Mesenchymal stem cell (in vitro differentiated cells and primary cell): ENCODE results near the gene CA6.

ENCODE experiments used
- DNase-seq: peaks from one replicate; pipeline ENCODE4 v3.0.0-alpha.2; 2013
- H2AFZ ChIP-seq: one replicate; pipeline ENCODE4 v1.6.1; 2013; ENCODE audit warnings: low read depth, mild to moderate bottlenecking, control low read depth, inconsistent platforms, low read length, moderate library complexity
- H2AK5ac ChIP-seq: 2 replicates; pipeline ENCODE4 v1.6.1; 2013; ENCODE audit warnings: low read length, moderate library complexity, mild to moderate bottlenecking, inconsistent platforms; ENCODE audit not compliant: severe bottlenecking
- H2BK120ac ChIP-seq: one replicate; pipeline ENCODE4 v1.6.1; 2013; ENCODE audit warnings: low read depth, mild to moderate bottlenecking, inconsistent platforms, low read length, moderate library complexity
- H2BK12ac ChIP-seq, 2 experiments: one replicate each; pipeline ENCODE4 v1.6.1; 2013; ENCODE audit warnings: inconsistent platforms in 2 of 2, low read length in 2 of 2, mild to moderate bottlenecking in 2 of 2, moderate library complexity in 2 of 2, control low read depth in 1 of 2
- H2BK15ac ChIP-seq: one replicate; pipeline ENCODE4 v1.6.1; 2013; ENCODE audit warnings: mild to moderate bottlenecking, low read depth, inconsistent platforms; ENCODE audit not compliant: poor library complexity, severe bottlenecking
- H2BK5ac ChIP-seq: 2 replicates; pipeline ENCODE4 v1.6.1; 2013; ENCODE audit warnings: low read depth, mild to moderate bottlenecking, low read length, control low read depth, inconsistent platforms; ENCODE audit not compliant: poor library complexity, severe bottlenecking
- H3K14ac ChIP-seq, 2 experiments: one replicate each; pipeline ENCODE4 v1.6.1; 2013; ENCODE audit warnings: inconsistent platforms in 2 of 2, low read length in 2 of 2, control low read depth in 1 of 2, mild to moderate bottlenecking in 1 of 2, moderate library complexity in 1 of 2
- H3K18ac ChIP-seq, 2 experiments: one replicate each; pipeline ENCODE4 v1.6.1; 2013; ENCODE audit warnings: inconsistent platforms in 2 of 2, low read length in 2 of 2, control low read depth in 1 of 2, low read depth in 1 of 2, mild to moderate bottlenecking in 1 of 2
- H3K23ac ChIP-seq, 2 experiments: one replicate each; pipeline ENCODE4 v1.6.1; 2013; ENCODE audit warnings: inconsistent platforms in 2 of 2, low read length in 2 of 2, mild to moderate bottlenecking in 2 of 2, moderate library complexity in 2 of 2, control low read depth in 1 of 2
- H3K27ac ChIP-seq: 2 replicates; pipeline ENCODE4 v1.5.1; 2013; ENCODE audit warnings: mild to moderate bottlenecking, moderate library complexity, low read length, control low read depth, inconsistent platforms; ENCODE audit not compliant: poor library complexity, severe bottlenecking
- H3K27me3 ChIP-seq, 2 experiments: 2 replicates each; pipeline versions ENCODE4 v1.6.1 to v1.7.0; 2013; ENCODE audit warnings: low read length in 2 of 2, mild to moderate bottlenecking in 2 of 2, moderate library complexity in 2 of 2, control low read depth in 1 of 2, inconsistent platforms in 1 of 2; ENCODE audit not compliant: control insufficient read depth in 1 of 2, insufficient read depth in 1 of 2
- H3K36me3 ChIP-seq, 2 experiments: 2 replicates each; pipeline versions ENCODE4 v1.6.1 to v1.7.0; 2013; ENCODE audit warnings: low read length in 2 of 2, control low read depth in 1 of 2, inconsistent platforms in 1 of 2, low read depth in 1 of 2, mild to moderate bottlenecking in 1 of 2; ENCODE audit not compliant: insufficient read depth in 2 of 2, control insufficient read depth in 1 of 2
- H3K4ac ChIP-seq, 2 experiments: one replicate each; pipeline ENCODE4 v1.6.1; 2013; ENCODE audit warnings: inconsistent platforms in 2 of 2, low read length in 2 of 2, mild to moderate bottlenecking in 2 of 2, moderate library complexity in 2 of 2, control low read depth in 1 of 2, low read depth in 1 of 2
- H3K4me1 ChIP-seq: 2 replicates; pipeline ENCODE4 v1.6.1; 2013; ENCODE audit warnings: low read depth, low read length, control low read depth; ENCODE audit not compliant: control insufficient read depth, insufficient read depth
- H3K4me2 ChIP-seq: 2 replicates; pipeline ENCODE4 v1.6.1; 2013; ENCODE audit warnings: low read length, mild to moderate bottlenecking, inconsistent platforms; ENCODE audit not compliant: poor library complexity, severe bottlenecking
- H3K4me3 ChIP-seq, 2 experiments: 2 replicates each; pipeline versions ENCODE4 v1.5.1 to v1.7.0; 2013; ENCODE audit warnings: low read length in 2 of 2, mild to moderate bottlenecking in 2 of 2, control low read depth in 1 of 2, low read depth in 1 of 2; ENCODE audit not compliant: insufficient read depth in 1 of 2
- H3K79me1 ChIP-seq: replicated peaks from 2 replicates; pipeline ENCODE4 v1.6.1; 2013; ENCODE audit warnings: mild to moderate bottlenecking, control low read depth, low read length, inconsistent platforms; ENCODE audit not compliant: poor library complexity, severe bottlenecking
- H3K9ac ChIP-seq: 2 replicates; pipeline ENCODE4 v1.7.0; 2013; ENCODE audit warnings: mild to moderate bottlenecking, low read length, moderate library complexity
- H3K9me3 ChIP-seq: 2 replicates; pipeline ENCODE4 v1.7.0; 2013; ENCODE audit warnings: mild to moderate bottlenecking, low read length; ENCODE audit not compliant: control insufficient read depth
- H4K8ac ChIP-seq: one replicate; pipeline ENCODE4 v1.6.1; 2013; ENCODE audit warnings: inconsistent platforms, mild to moderate bottlenecking, low read length, moderate library complexity
- H4K91ac ChIP-seq: one replicate; pipeline ENCODE4 v1.6.1; 2013; ENCODE audit warnings: mild to moderate bottlenecking, low read length, inconsistent platforms
- WGBS: methylation state at CpG from one replicate; pipeline ENCODE4 v1.1.7; 2013; ENCODE audit warnings: mixed read lengths; 5-methylcytosine and 5-hydroxymethylcytosine counted together

CA6 gene

DNA sequence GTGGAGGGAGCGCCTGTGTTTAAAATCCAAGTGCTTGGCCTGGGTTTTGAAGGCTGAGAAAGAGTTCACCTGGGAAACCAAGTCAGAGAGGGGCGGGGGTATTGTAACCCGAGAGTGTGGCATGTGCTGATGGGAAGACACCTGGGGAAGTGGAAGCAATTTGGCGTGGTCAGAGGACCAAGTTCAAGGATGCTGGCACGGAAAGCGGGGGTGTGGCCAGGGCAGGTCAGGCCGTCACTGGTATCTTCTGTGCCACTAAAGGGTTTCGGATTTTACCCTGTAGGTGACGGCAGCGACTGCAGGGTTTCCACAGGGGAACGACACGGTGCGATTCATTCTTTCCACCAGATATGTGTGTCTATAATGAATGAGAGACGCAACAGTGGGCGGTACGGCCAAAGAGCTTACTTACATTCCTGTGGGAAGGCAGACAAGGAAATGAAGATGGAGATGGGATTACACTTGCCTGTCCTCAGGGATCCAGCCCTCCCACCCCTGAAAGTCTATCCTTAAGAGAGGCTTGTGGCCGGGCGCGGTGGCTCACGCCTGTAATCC, 31.3 kb downstream of the CA6 start:
- Histone ChIP-seq H4K91ac (no peak overlapping the region), H3K23ac (no peak overlapping the region), H3K79me1 (no peaks in the 10 kb centered on the region)

DNA sequence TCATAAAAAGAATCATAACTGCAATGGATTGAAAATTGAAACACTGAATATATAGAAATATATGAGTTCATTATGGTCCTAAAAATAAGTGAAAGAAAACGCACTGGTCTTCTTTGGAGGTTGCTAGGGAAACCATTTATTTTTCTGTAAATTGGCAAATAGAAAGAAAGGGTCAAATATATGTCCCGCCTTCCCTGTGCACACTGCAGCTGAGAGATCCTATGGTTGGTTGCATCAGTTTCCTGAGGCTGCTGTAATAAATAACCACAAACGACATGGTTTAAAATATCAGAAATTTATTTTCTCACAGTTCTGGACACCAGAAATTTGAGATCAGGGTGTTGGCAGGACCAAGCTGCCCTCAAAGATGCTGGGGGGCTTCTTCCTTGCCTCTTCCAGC, 35.0 kb downstream of the CA6 start:
- no peak overlapping the region for H2BK15ac ChIP-seq
- H3K9me3 ChIP-seq, result peaks cover 6% of the 10 kb centered on the region
- H4K91ac ChIP-seq, result no peak overlapping the region
- no peak overlapping the region for H2BK5ac ChIP-seq
- H2AFZ ChIP-seq, result no peak overlapping the region
- H3K27ac ChIP-seq, result no peak overlapping the region
- H3K4me3 ChIP-seq, result no peak overlapping the region
- no peak overlapping the region for H3K23ac ChIP-seq
- no peaks in the 10 kb centered on the region for H3K36me3 ChIP-seq
- H2BK12ac ChIP-seq, result no peak overlapping the region
- no peak overlapping the region for H3K14ac ChIP-seq
- H3K27me3 ChIP-seq, result peaks cover 0 to 4% of the 10 kb centered on the region in 2 experiments
- H3K4me1 ChIP-seq, result no peaks in the 10 kb centered on the region
- H3K18ac ChIP-seq, result no peak overlapping the region
- H2AK5ac ChIP-seq, result no peak overlapping the region
- no peak overlapping the region for H3K4ac ChIP-seq
- no peak overlapping the region for H2BK120ac ChIP-seq
- H3K79me1 ChIP-seq, result no peaks in the 10 kb centered on the region
- no peak for DNase-seq
- 83% methylated on average over 3 of the region's 3 CpGs for WGBS
- H3K4me2 ChIP-seq, result no peak overlapping the region
- no peak overlapping the region for H3K9ac ChIP-seq
- no peak overlapping the region for H4K8ac ChIP-seq

More for the DNA sequence above, 31.3 kb downstream of the CA6 start:
- peaks cover 6% of the 10 kb centered on the region for H3K9me3 ChIP-seq
- H3K27me3 ChIP-seq, result peaks cover 0 to 4% of the 10 kb centered on the region in 2 experiments
- H2AK5ac ChIP-seq, result no peak overlapping the region
- no peak overlapping the region for H3K4ac ChIP-seq
- H2BK12ac ChIP-seq, result no peak overlapping the region
- WGBS, result 94% methylated on average over 20 of the region's 20 CpGs
- no peak overlapping the region for H2BK5ac ChIP-seq
- no peak overlapping the region for H2BK15ac ChIP-seq
- no peak overlapping the region for H3K9ac ChIP-seq
- H3K14ac ChIP-seq, result no peak overlapping the region
- H3K4me3 ChIP-seq, result no peak overlapping the region
- H2AFZ ChIP-seq, result no peak overlapping the region
- H3K4me1 ChIP-seq, result peaks cover 5% of the 10 kb centered on the region
- H4K8ac ChIP-seq, result no peak overlapping the region
- no peak overlapping the region for H3K27ac ChIP-seq
- no peak overlapping the region for H3K18ac ChIP-seq
- H3K4me2 ChIP-seq, result no peak overlapping the region
- no peak for DNase-seq
- H3K36me3 ChIP-seq, result no peaks in the 10 kb centered on the region
- H2BK120ac ChIP-seq, result no peak overlapping the region

DNA sequence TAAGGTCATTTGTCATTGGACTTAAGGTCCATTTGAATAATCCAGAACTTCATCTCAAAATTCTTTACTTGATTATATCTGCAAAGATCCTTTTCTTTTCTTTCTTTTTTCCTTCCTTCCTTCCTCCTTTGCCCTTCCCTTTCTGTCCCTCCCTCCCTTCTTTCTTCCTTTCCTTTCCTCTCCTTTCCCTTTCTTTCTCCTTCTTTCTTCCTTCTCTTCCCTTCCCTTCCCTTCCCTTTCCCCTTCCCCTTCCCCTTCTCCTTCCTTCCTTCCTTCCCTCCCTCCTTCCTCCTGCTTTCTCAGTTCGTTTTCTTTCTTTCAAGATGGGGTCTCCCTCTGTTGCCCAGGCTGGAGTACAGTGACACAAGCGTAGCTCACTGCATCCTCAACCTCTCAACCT, 35.5 kb downstream of the CA6 start:
- Histone ChIP-seq H3K14ac (no peak overlapping the region), H3K27me3 (peaks cover 0 to 4% of the 10 kb centered on the region in 2 experiments), H3K9me3 (peaks cover 6% of the 10 kb centered on the region), H3K4me1 (peaks cover 2% of the 10 kb centered on the region), H3K36me3 (no peaks in the 10 kb centered on the region), H3K4me3 (no peak overlapping the region), H3K27ac (no peak overlapping the region), H3K9ac (no peak overlapping the region), H2AFZ (no peak overlapping the region), H2BK120ac (no peak overlapping the region), H4K8ac (no peak overlapping the region), H2BK5ac (no peak overlapping the region), H3K23ac (no peak overlapping the region), H2BK15ac (no peak overlapping the region), H2AK5ac (no peak overlapping the region), H3K18ac (no peak overlapping the region), H3K4me2 (no peak overlapping the region), H3K79me1 (no peaks in the 10 kb centered on the region), H4K91ac (no peak overlapping the region), H2BK12ac (no peak overlapping the region), H3K4ac (no peak overlapping the region)
- 73% methylated on average over 2 of the region's 2 CpGs for WGBS
- DNase-seq, result no peak

DNA sequence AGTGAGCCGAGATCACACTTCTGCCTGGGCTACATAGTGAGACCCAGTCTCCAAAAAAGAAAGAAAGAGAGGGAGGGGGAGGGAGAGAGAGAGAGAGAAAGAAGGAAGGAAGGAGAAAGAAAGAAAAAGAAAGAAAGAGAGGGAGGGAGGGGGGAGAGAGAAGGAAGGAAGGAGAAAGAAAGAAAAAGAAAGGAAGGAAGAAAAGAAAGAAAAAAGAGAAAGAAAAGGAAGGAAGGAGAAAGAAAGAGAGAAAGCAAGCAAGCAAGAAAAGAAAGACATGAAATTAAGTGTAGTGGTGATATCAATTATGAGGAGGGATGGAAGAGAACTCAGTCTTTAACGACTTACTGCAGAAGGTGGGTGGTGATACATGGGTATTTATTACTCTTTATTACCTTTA, 38.5 kb downstream of the CA6 start:
- Histone ChIP-seq H3K4me2 (no peak overlapping the region), H2AK5ac (no peak overlapping the region), H2BK12ac (no peak overlapping the region), H2BK5ac (no peak overlapping the region), H3K4me1 (peaks cover 6% of the 10 kb centered on the region), H3K36me3 (no peaks in the 10 kb centered on the region), H3K9me3 (peaks cover 6% of the 10 kb centered on the region), H3K23ac (no peak overlapping the region), H3K14ac (no peak overlapping the region), H2BK15ac (no peak overlapping the region), H3K79me1 (no peaks in the 10 kb centered on the region), H3K9ac (no peak overlapping the region), H3K27ac (no peak overlapping the region), H3K18ac (no peak overlapping the region), H3K4ac (no peak overlapping the region), H4K8ac (no peak overlapping the region), H4K91ac (no peak overlapping the region), H3K27me3 (no peaks in the 10 kb centered on the region), H3K4me3 (no peak overlapping the region), H2BK120ac (no peak overlapping the region), H2AFZ (no peak overlapping the region)
- DNase-seq, result no peak
- 91% methylated on average over 1 of the region's 2 CpGs for WGBS
